Ureter (tissue), 1 donor: ENCODE measurements around the gene PIP4K2B. TPM values are rescaled to one million over a fixed set of nuclear protein-coding genes. Genes with fewer than 3 reads are reported as not detected.
"Not testable (repeated sequence)": the region's sequence is repeated elsewhere in the genome, so short reads cannot be mapped to it uniquely, and the experiment has no call there.

Experiments
- DNase-seq: peaks from one replicate; pipeline ENCODE4 v3.0.0-alpha.2; 2020; ENCODE audit warnings: low spot score
- total RNA-seq: library from RNA; stranded (reverse); gene quantifications from one replicate; pipeline ENCODE4 v1.2.4, GENCODE V29; 2023
- donor health status: DM: yes; HTN: yes; CAD: no.

Gene PIP4K2B
- 44.7 TPM for total RNA-seq

DNA sequence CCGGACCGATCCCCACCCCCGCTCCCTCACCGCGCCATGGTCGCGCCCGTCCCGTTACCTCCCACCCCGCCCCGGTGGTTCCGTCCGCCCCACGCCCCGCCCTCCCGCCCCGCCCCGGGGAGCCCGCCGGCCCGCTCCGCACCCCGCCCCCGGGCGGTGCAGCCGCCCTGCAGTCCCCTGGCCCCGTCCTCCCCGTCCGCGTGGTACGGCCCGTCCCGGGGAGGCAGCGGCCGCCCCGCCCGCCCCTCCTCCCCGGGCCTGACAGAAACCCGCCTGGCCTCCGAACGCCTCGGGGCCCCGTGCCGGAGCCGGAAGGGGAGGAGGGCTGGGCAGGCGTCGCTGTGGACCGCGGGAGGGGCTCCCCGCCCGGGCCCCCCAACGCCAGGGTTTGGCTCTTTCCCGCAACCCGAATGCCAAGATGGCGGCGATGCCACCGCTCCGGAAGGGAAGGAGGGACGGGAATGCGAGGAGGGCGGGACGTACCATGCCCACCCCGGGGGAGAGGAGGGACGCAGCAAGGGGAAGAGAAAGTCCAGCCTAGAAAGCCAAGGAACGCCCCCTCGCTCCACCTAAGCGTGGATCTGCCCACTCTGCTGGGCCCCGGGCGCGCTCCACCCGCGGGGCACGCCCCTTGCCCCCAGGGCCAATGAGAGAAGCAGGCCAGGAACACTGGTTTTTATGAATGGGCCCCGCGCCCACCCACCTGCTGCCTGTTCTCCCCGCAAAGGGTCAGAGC is at the start of gene PIP4K2B:
TSS of gene PIP4K2B (minus strand) at position 56 of the 736 bp plus-strand sequence. CDS start 132 bp downstream, outside the sequence.
- DNase-seq, result peak; percentile 96

DNA sequence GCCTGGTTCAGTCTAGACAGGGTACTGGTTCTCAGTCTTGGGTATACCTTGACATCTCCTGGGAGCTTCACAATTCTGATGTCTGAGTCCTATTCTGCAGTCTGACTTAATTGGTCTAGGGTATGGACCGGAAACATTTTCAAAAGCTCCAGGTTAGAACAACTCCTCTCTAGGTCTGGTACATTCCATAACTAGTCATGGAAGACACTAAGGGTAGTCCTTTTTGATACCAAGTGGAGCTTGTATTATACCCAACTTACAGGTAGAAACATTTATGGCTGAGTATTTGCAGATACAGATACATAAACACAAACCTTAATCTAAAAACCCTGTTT is 49.2 kb upstream of the PIP4K2B start:
- no peak for DNase-seq

- peak; percentile 65 for DNase-seq
Measured at GRCh38 chr17:38844261-38844757, 45.0 kb upstream of the PIP4K2B start.

DNA sequence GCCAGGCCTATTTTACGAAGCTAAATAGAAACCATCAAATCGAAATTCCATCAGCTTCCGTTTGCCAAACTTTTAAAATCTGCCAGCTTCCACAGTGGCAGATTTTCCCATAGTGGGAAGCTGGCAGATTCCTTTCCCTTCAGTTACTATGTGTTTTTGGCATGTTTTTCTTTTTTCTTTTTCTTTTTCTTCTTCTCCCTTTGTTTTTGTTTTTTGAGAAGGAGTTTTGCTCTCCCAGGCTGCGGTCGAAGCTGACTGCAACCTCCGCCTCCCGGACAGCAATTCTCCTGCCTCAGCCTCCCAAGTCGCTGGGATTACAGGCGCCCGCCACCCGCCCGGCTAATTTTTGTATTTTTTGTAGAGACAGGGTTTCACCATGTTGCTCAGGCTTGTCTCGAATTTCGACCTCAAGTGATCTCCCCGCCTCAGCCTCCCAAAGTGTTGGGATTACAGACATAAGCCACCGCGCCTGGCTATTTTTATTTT is 26.4 kb upstream of the PIP4K2B start:
- no peak for DNase-seq

GRCh38 chr17:38824899-38825761 is 25.8 kb upstream of the PIP4K2B start, which contains the start of gene CWC25:
Gene CWC25, minus strand, starts transcription at chr17:38825321. Its CDS starts 138 bp downstream, at chr17:38825183.
- DNase-seq, result peak; percentile 97

DNA sequence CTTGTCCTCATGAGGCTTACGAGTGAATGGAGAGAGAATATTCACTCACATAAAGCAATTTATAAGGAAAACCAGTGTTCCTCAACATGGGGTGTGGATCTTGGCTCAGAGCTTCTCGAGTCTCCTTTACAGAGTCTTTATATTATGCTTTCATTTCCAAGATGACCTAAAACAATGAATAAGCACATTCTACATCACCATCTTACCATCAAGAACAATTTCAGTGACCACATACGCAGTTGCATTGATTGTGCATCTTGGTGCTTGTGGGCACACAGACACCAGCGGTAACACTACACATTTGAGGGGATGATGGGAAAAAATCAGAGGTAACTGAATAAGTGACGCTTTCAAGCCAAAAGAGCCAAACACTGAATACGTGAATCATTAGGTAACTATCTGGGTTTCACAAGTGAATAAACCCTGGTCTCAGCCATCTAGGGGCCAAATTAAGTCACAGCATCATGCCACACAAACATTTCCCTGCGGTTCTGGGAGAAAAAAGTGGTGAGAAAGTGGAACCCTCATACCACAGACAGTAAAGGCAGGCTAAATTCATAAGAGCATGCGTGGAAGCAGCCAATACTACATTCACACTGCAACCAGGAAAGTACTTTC is 16.3 kb upstream of the PIP4K2B start:
- no peak for DNase-seq

DNA sequence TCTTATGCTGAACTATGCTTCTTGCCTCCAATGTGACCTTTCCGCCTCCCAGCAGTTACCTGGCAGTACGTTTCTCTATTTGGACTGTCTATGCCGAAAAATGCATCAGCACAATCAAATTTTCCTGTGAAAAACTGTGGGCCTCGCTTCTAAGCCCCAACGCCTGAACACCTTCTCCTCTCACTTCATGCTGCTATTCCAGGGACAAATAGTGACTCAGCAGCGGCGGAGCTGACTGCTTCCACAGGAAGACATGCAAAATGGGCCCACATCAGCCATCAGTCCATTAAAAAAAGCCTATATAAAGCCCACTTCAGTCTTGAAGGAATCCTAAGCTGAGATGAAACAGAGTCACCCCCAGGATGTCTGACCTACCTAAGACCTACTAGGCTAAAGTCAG is 10.5 kb upstream of the PIP4K2B start:
- no peak for DNase-seq

DNA sequence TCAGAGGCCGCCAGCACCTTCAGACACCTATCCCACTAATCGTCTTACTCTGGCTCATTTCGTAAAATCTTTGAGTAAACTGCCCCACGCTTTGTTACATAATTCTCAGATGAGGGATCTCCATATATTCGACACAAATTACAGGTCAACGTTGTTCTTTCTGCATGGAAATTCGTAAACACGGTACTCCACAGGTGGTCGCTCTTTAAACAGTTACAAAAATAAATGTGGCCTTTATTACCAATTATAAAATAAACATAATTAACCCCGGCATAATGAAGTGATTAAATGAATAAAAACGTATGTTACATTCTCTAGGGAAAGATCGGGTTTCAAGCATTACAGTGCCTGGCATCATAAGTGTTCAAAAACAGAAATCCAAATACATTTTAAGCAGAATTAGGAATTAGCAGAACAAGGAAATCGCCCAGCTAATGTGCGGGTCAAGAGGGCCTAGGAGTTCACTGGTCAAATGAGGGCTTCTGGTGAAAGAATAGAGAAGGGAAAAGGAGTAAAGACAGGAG is 943 bp upstream of the PIP4K2B start:
- DNase-seq, result no peak

GRCh38 chr17:38798614-38799500 is 499 bp downstream of the PIP4K2B start:
- peak; percentile 61 for DNase-seq

DNA sequence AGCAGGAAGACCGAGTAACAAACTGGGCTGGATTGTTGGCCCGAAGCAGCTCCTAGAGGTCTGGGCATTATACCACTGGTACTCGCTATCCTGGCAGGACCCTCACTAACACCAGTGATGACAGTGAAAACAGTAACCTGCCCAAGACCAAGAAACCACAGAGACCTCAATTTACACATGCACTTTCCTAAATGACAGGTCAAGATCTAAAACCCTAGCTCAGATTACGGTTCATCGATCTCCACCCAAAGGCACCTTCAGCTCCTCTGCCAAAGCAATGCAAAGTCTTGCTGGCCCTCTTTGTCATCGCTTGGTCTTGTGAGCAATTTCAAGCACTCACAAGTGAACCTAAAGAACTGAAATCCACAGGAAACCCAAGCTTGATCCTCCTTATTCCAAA is 1.5 kb downstream of the PIP4K2B start:
- DNase-seq, result no peak

DNA sequence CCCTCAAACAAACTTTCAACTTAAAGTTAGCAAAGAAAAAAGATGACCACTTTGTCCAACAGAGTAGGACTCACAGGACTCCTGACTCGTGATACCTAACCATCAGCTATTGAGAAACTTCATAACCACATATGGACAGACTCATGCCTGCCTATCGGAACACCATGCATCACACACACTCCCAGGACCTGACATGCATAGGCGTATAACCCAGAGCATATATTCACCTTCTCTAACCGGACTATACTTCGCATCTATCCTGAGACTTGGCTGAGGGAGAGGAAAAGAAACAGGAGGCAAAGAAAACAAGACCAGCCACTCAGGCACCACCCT is 2.2 kb downstream of the PIP4K2B start:
- DNase-seq, result no peak

DNA sequence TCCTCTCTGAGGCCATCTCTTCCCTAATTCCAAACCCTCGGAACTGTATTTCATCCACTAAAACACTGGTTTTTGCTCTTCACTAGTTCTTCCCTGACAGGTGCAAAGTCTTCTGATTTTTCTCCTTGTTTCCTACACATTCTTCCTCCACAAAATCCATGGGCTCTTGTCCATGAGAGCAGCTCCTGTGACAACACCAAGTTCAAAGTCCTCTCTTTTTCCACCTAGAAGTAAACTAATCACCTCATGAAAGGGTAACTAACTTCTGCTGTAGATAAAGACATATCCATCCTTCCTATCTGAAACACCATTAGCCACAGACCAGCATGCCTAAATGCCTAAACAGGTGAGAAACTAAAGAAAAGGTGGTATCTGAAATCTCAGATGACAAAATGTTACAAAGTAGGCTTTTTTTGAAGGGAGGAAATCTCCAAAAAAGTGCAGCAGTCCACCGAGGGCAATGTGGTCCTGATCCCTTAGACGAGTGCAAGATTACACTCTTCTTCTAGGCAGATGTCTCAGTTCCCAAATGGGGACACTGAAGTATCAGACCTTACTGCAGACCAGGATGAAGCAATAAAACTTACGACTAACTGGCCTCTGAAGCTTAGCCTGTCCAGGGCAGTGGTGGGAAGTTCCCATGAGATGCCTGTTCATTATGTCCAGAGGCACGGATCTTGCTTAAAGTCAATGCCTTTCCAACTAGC is 2.8 kb downstream of the PIP4K2B start:
- no peak for DNase-seq

DNA sequence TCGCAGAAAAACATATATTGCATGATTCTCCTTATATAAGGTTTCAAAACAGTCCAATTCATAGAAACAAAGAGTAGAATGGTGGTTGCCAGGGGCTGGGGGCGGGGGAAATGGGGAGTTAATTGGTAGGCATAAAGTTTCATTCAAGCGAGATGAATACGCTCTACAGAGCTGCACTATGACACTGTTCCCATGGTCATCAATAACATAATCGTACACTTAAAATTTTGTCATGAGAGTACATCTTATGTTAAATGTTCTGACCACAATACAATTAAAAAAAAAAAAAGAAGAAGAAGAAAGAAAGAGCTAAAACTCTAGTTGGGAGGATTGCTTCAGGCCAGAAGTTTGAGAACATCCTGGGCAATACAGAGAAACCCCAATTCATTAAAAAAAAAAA is 5.1 kb downstream of the PIP4K2B start:
- DNase-seq, result no peak

DNA sequence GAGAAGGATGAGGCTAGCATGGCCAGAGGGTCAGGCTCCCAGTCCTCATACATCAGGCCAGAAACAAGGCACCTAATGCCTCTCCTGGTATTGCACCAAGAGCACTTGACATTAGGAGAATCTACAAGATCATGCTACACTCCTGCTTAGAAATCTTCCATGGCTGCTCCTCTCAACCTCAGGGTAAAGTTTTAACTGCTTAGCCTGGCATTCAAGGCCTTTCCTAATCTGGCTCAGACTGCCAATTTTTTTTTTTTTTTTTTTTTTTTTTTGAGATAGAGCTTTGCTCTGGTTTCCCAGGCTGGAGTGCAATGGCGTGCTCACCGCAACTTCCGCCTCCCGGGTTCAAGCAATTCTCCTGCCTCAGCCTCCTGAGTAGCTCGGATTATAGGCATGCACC is 8.2 kb downstream of the PIP4K2B start:
- DNase-seq, result no peak

GRCh38 chr17:38790148-38790707 is 9.1 kb downstream of the PIP4K2B start:
- DNase-seq, result not testable (repeated sequence)

GRCh38 chr17:38789185-38789584 is 10.2 kb downstream of the PIP4K2B start:
- no peak for DNase-seq

GRCh38 chr17:38787999-38788398 is 11.4 kb downstream of the PIP4K2B start:
- not testable (repeated sequence) for DNase-seq

- no peak for DNase-seq
Measured at GRCh38 chr17:38786372-38786771, 13.0 kb downstream of the PIP4K2B start.

DNA sequence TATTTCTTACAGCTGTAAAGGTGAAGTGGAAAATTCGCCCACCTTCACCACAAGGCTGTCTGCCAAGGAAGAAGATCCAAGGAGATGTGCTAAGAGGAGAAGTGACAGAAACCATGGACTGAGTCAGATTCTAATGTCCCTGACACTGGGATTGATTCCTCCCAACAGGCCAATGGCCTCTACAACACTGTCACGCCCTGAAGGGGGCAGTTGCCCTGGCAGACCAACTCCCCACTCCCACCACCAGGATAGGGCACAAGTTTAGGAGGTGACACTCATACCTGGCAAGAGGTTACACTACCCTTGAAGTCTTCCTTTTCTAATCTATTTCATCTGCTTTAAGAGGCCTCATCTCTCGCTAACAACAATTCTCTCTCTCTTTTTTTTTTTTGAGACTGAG is 16.1 kb downstream of the PIP4K2B start:
- no peak for DNase-seq
